K562 (cell line): ENCODE measurements around the gene TULP4. TPM values are rescaled to one million over a fixed set of nuclear protein-coding genes. Genes with fewer than 3 reads are reported as not detected.
"Not testable (repeated sequence)": the region's sequence is repeated elsewhere in the genome, so short reads cannot be mapped to it uniquely, and the experiment has no call there.

Experiments used
- ATAC-seq: fragments of 200-7000 bp; cut with Tn5 transposase; 3 replicates; pipeline ENCODE4 v1.9.1; 2020; ENCODE audit warnings: moderate library complexity
- BruUV-seq: library from RNA; stranded (reverse); fragments of 400-500 nt; replicated peaks from 2 replicates; lab custom pipeline; 2021; lab: Mats Ljungman, UMichigan
- CTCF ChIA-PET: fragments of 300-600 bp; formaldehyde crosslinking; extraction: SDS; loops from one replicate; lab custom pipeline; 2021; ENCODE audit warnings: low intra/inter-chr PET ratio; lab: Yijun Ruan, JAX
- POLR2A ChIA-PET: fragments of 300-600, 350-650 bp; sonication (Branson Sonifier 250); formaldehyde crosslinking; extraction: SDS; loops from one replicate; lab custom pipeline; 2021; ENCODE audit warnings: antibody characterized with exemption, inconsistent platforms; lab: Yijun Ruan, JAX
- DNase-seq, 4 experiments: peaks; one replicate each; pipeline versions ENCODE4 v3.0.0 to v3.0.0-alpha.2; 2011 to 2018; ENCODE audit warnings: low spot score in 3 of 4, mixed read lengths in 3 of 4; ENCODE audit errors: extremely low read depth in 1 of 4
- FAIRE-seq: peaks from 2 replicates; lab custom pipeline; 2011; peaks lifted over from hg19 to GRCh38; lab: Jason Lieb, UNC
- H2AFZ ChIP-seq: 2 replicates; pipeline ENCODE4 v1.6.0; 2011; ENCODE audit warnings: low read depth, low read length, control low read depth, inconsistent platforms
- H3K27ac ChIP-seq: fragments of 200-600 bp; 3 replicates; pipeline ENCODE4 v1.8.0; 2011; ENCODE audit warnings: low read depth, mild to moderate bottlenecking, control low read depth, inconsistent platforms, low read length, moderate library complexity, mixed read lengths; ENCODE audit errors: extremely low read depth
- H3K27me3 ChIP-seq, 2 experiments: fragments of 300-600 bp in 1 of 2; 2 replicates in 1 of 2; 3 replicates in 1 of 2; pipeline versions ENCODE4 v1.6.0 to v1.8.0; 2011; ENCODE audit warnings: inconsistent platforms in 2 of 2, low read length in 2 of 2, mild to moderate bottlenecking in 1 of 2, mixed read lengths in 1 of 2, moderate library complexity in 1 of 2; ENCODE audit not compliant: control insufficient read depth in 2 of 2, insufficient read depth in 2 of 2
- H3K36me3 ChIP-seq: fragments of 300-600 bp; 3 replicates; pipeline ENCODE4 v1.8.0; 2011; ENCODE audit warnings: mild to moderate bottlenecking, low read length, inconsistent platforms; ENCODE audit not compliant: control insufficient read depth, insufficient read depth
- H3K4me1 ChIP-seq, 2 experiments: fragments of 200-600 bp in 1 of 2; replicated peaks in 1 of 2; 2 replicates in 1 of 2; 3 replicates in 1 of 2; pipeline versions ENCODE4 v1.5.1 to v1.8.0; 2011; ENCODE audit warnings: inconsistent platforms in 2 of 2, low read length in 2 of 2, mild to moderate bottlenecking in 1 of 2, mixed read lengths in 1 of 2, moderate library complexity in 1 of 2; ENCODE audit not compliant: control insufficient read depth in 2 of 2, insufficient read depth in 2 of 2
- H3K4me2 ChIP-seq: 2 replicates; pipeline ENCODE4 v1.6.1; 2011; ENCODE audit warnings: low read length, control low read depth, inconsistent platforms, mixed read lengths; ENCODE audit not compliant: insufficient read depth
- H3K4me3 ChIP-seq: fragments of 200-600 bp; sonication (generic), shearing (Covaris generic); 2 replicates; pipeline ENCODE4 v1.5.1; 2016; ENCODE audit warnings: control low read depth, inconsistent platforms
- H3K79me2 ChIP-seq: fragments of 200-600 bp; 3 replicates; pipeline ENCODE4 v1.8.0; 2011; ENCODE audit warnings: low read length, inconsistent platforms; ENCODE audit not compliant: control insufficient read depth, insufficient read depth
- H3K9ac ChIP-seq, 2 experiments: 2 replicates each; pipeline versions ENCODE4 v1.6.0 to v1.6.1; 2011; ENCODE audit warnings: low read depth in 2 of 2, low read length in 2 of 2, control low read depth in 1 of 2, inconsistent platforms in 1 of 2, mild to moderate bottlenecking in 1 of 2, mixed read lengths in 1 of 2; ENCODE audit not compliant: insufficient read depth in 1 of 2
- H3K9me1 ChIP-seq: one replicate; pipeline ENCODE4 v1.6.0; 2011; ENCODE audit warnings: inconsistent platforms, mild to moderate bottlenecking, low read length, moderate library complexity; ENCODE audit not compliant: control insufficient read depth, insufficient read depth
- H3K9me3 ChIP-seq: replicated peaks from 2 replicates; pipeline ENCODE4 v1.5.1; 2011; ENCODE audit warnings: low read depth, low read length, inconsistent platforms; ENCODE audit not compliant: control insufficient read depth, insufficient read depth
- H4K20me1 ChIP-seq: replicated peaks from 2 replicates; pipeline ENCODE4 v1.6.1; 2011; ENCODE audit warnings: low read length, inconsistent platforms, mixed read lengths; ENCODE audit not compliant: control insufficient read depth, insufficient read depth
- CEBPB ChIP-seq: fragments of 450-650 bp; IDR thresholded peaks from 2 replicates; pipeline ENCODE4 v1.6.1; 2016; ENCODE audit warnings: missing genetic modification characterization, missing compliant biosample characterization
- ETV1 ChIP-seq: fragments of 450-650 bp; conservative IDR thresholded peaks from 2 replicates; pipeline ENCODE4 v1.6.1; 2016; ENCODE audit warnings: missing genetic modification characterization, control low read depth, low read depth, missing compliant biosample characterization
- HMG20A ChIP-seq: fragments of 450-650 bp; formaldehyde crosslinking; conservative IDR thresholded peaks from 2 replicates; pipeline ENCODE4 v1.4.0; 2020; ENCODE audit warnings: mild to moderate bottlenecking, mixed read lengths
- HMG20B ChIP-seq: fragments of 250-450 bp; sonication (Bioruptor Pico); IDR thresholded peaks from 2 replicates; pipeline ENCODE4 v1.5.0; 2021; ENCODE audit warnings: mild to moderate bottlenecking
- RUNX1 ChIP-seq: sonication (generic); IDR thresholded peaks from 2 replicates; pipeline ENCODE4 v1.6.1; 2016; ENCODE audit warnings: antibody characterized with exemption, low read depth
- SMARCE1 ChIP-seq: fragments of 450-650 bp; IDR thresholded peaks from 2 replicates; pipeline ENCODE4 v1.7.1; 2016; ENCODE audit warnings: mild to moderate bottlenecking
- ZNF224 ChIP-seq: sonication (generic); formaldehyde crosslinking; IDR thresholded peaks from 2 replicates; pipeline ENCODE4 v1.8.0; 2022; ENCODE audit warnings: mild to moderate bottlenecking, missing genetic modification reagents
- WGBS: fragments of 100-300 bp; shearing (Covaris generic); methylation state at CpG from one replicate; pipeline ENCODE4 v1.1.6; 2016; ENCODE audit warnings: low coverage, mixed read lengths; ENCODE audit not compliant: insufficient coverage; ENCODE audit errors: missing lambda C conversion rate; 5-methylcytosine and 5-hydroxymethylcytosine counted together
- in situ Hi-C: fragments of 300-500 bp; cut with MboI; formaldehyde crosslinking; loops from 4 replicates; pipeline ENCODE4 v1.15.0; 2018; ENCODE audit warnings: inconsistent platforms, mixed read lengths
- intact Hi-C: fragments of 100-400 bp; cut with micrococcal nuclease; formaldehyde crosslinking; loops from 2 replicates; pipeline ENCODE4 v1.14.2; 2022
- polyA plus RNA-seq, 8 experiments: library from polyadenylated mRNA; depleted of rRNA in 4 of 8; stranded (reverse) in 5 of 8; unstranded in 3 of 8; fragments of >200 nt; fragmentation: Nextera tagmentation in 2 of 8; fragmentation: Illumina TruSeq in 1 of 8; extraction: Ambion mirVana in 2 of 8; extraction: Trizol in 1 of 8; gene quantifications; 2 replicates each; pipeline versions ENCODE4 v1.2.1 to v1.2.3, GENCODE V29; 2011 to 2014; ENCODE audit warnings: inconsistent platforms in 1 of 8, missing spikeins in 1 of 8
- total RNA-seq, 7 experiments: library from RNA; depleted of rRNA in 6 of 7; stranded (reverse); fragments of >200 nt in 6 of 7; fragmentation: Illumina TruSeq in 2 of 7; extraction: Trizol in 2 of 7; gene quantifications; 2 replicates each; pipeline versions ENCODE4 v1.2.1 to v1.2.3, GENCODE V29; 2011 to 2021; ENCODE audit warnings: low replicate concordance in 1 of 7

Gene TULP4
- total and polyA plus RNA-seq, 9 of the 15 experiments (the other 6 are each of a cell fraction or from before 2014, with no cell fraction given): 1.2 to 50.4 (median 11.0) TPM

DNA sequence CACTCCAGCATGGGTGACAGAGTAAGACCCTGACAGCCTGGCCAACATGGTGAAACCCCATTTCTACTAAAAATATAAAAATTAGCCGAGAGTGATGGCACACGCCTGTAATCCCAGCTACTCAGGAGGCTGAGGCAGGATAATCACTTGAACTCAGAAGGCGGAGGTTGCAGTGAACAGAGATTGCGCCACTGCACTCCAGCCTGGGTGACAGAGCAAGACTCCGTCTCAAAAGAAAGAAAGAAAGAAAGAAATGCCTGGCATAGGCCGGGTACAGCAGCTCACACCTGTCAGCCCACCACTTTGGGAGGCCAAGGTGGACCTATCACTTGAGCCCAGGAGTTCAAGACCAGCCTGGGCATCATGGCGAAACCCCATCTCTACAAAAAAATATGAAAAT, 208.7 kb downstream of the TULP4 start:
- H3K4me3 ChIP-seq, FAIRE-seq, POLR2A ChIA-PET: not testable (repeated sequence)

DNA sequence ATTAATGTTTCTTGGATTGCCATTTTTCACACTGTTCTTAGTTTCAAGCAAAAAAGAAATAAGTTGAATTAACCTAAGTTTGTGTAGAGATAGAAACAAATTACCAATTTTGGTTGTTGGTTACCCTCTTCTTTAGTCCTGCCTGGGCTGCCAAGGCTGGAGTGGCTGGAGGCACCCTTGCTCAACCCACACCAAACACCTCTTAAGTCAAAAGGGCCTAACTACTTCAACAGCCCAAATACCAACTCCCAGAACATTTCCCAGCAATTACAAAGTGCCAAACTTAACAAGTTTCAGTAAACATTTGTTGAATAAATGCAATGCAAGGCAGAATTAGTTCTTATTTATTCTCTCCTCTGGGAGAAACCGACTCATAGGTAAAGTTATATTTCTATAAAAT, 209.5 kb downstream of the TULP4 start:
- in situ Hi-C loops (no loop called here), intact Hi-C loops (no loop called here)
- WGBS: 0% methylated on average over 1 of the region's 1 CpG
- TF ChIP-seq HMG20B (CRISPR knock-in tag) (no peak), HMG20A (CRISPR knock-in tag) (no peak), ZNF224 (no peak), ETV1 (tag) (no peak), RUNX1 (no peak), SMARCE1 (no peak)
- H3K36me3 ChIP-seq: no peaks in the 10 kb centered on the region
- no peaks in the 10 kb centered on the region for H3K79me2 ChIP-seq
- FAIRE-seq (no peak), DNase-seq (no peak), ATAC-seq (no peak)
- H2AFZ ChIP-seq: no peak overlapping the region
- H4K20me1 ChIP-seq: no peaks in the 10 kb centered on the region
- H3K9ac ChIP-seq: no peak overlapping the region
- BruUV-seq: no TSS peak
- H3K9me1 ChIP-seq: no peaks in the 10 kb centered on the region
- peaks cover 0 to 3% of the 10 kb centered on the region in 2 experiments; a peak in 2 of 5 replicates for H3K4me1 ChIP-seq
- H3K4me3 ChIP-seq: no peak overlapping the region
- CTCF ChIA-PET: no interaction called here
- no peaks in the 10 kb centered on the region for H3K9me3 ChIP-seq
- POLR2A ChIA-PET: no interaction called here
- no peak overlapping the region for H3K4me2 ChIP-seq
- H3K27me3 ChIP-seq: peaks cover 63 to 75% of the 10 kb centered on the region in 2 experiments
- no peak overlapping the region for H3K27ac ChIP-seq

More for the DNA sequence above, 208.7 kb downstream of the TULP4 start:
- CTCF ChIA-PET, H4K20me1 ChIP-seq, H3K9me3 ChIP-seq, H3K4me2 ChIP-seq, H2AFZ ChIP-seq, BruUV-seq, H3K79me2 ChIP-seq, H3K27ac ChIP-seq, in situ Hi-C loops, H3K36me3 ChIP-seq, H3K4me1 ChIP-seq, intact Hi-C loops, H3K9ac ChIP-seq, H3K9me1 ChIP-seq, DNase-seq, ATAC-seq: not testable (repeated sequence)
- WGBS: 14% methylated on average over 7 of the region's 7 CpGs
- H3K27me3 ChIP-seq: peaks cover 68 to 81% of the 10 kb centered on the region in 2 experiments
- peak; percentile 50 for TF ChIP-seq CEBPB (tag)
